ENCODE data around the gene FIGN. TPM values are rescaled to one million over a fixed set of nuclear protein-coding genes. Genes with fewer than 3 reads are reported as not detected.

FIGN gene
- total RNA-seq, 2 experiments from 2014 or later = not detected

- Mint-ChIP-seq H3K27ac (no peak overlapping the region), H3K4me3 (no peak overlapping the region), H3K36me3 (no peaks in the 10 kb centered on the region), H3K9me3 (ENCODE audit: low read depth) (peaks cover 3% of the 10 kb centered on the region), H3K27me3 (no peaks in the 10 kb centered on the region), H3K4me1 (no peaks in the 10 kb centered on the region)
- no peak for DNase-seq
- no peak for ATAC-seq
- CTCF ChIA-PET = no interaction called here
Measured at GRCh38 chr2:163686289-163686688, 49.5 kb downstream of the FIGN start.

- CTCF ChIA-PET = no interaction called here
- Mint-ChIP-seq H3K4me3 (no peak overlapping the region), H3K27ac (no peak overlapping the region), H3K27me3 (no peaks in the 10 kb centered on the region), H3K9me3 (ENCODE audit: low read depth) (peaks cover 3% of the 10 kb centered on the region), H3K4me1 (no peaks in the 10 kb centered on the region), H3K36me3 (no peaks in the 10 kb centered on the region)
- ATAC-seq (no peak), DNase-seq (no peak)
Measured at GRCh38 chr2:163682695-163683094, 53.1 kb downstream of the FIGN start.

- H3K27ac Mint-ChIP-seq = no peak overlapping the region
- H3K36me3 Mint-ChIP-seq = no peaks in the 10 kb centered on the region
- no peak for ATAC-seq
- no peak overlapping the region for H3K4me3 Mint-ChIP-seq
- no peak for DNase-seq
- CTCF ChIA-PET = no interaction called here
- no peaks in the 10 kb centered on the region for H3K4me1 Mint-ChIP-seq
- no peaks in the 10 kb centered on the region for H3K27me3 Mint-ChIP-seq
- H3K9me3 Mint-ChIP-seq (ENCODE audit: low read depth) = peaks cover 3% of the 10 kb centered on the region
Measured at GRCh38 chr2:163681745-163682144, 54.1 kb downstream of the FIGN start.

- Mint-ChIP-seq H3K4me1 (no peaks in the 10 kb centered on the region), H3K9me3 (ENCODE audit: low read depth) (no peaks in the 10 kb centered on the region), H3K36me3 (no peaks in the 10 kb centered on the region), H3K27me3 (no peaks in the 10 kb centered on the region), H3K27ac (no peak overlapping the region), H3K4me3 (no peak overlapping the region)
- DNase-seq (no peak), ATAC-seq (no peak)
- CTCF ChIA-PET = no interaction called here
Measured at GRCh38 chr2:163675388-163675787, 60.4 kb downstream of the FIGN start.

GRCh38 chr2:163673522-163673921, 62.3 kb downstream of the FIGN start:
- no peaks in the 10 kb centered on the region for H3K36me3 Mint-ChIP-seq
- ATAC-seq (no peak), DNase-seq (no peak)
- no peaks in the 10 kb centered on the region for H3K4me1 Mint-ChIP-seq
- H3K27ac Mint-ChIP-seq = no peak overlapping the region
- CTCF ChIA-PET = interaction anchor here (0.8 kb wide), 1 partner anchor 15 kb away, joined by 3 read pairs; no protein-coding TSS in a partner anchor
- no peaks in the 10 kb centered on the region for H3K27me3 Mint-ChIP-seq
- no peak overlapping the region for H3K4me3 Mint-ChIP-seq
- H3K9me3 Mint-ChIP-seq (ENCODE audit: low read depth) = no peaks in the 10 kb centered on the region

GRCh38 chr2:163670929-163671328, 64.9 kb downstream of the FIGN start:
- Mint-ChIP-seq H3K27ac (no peak overlapping the region), H3K4me3 (no peak overlapping the region), H3K27me3 (no peaks in the 10 kb centered on the region), H3K9me3 (ENCODE audit: low read depth) (peaks cover 3% of the 10 kb centered on the region), H3K4me1 (no peaks in the 10 kb centered on the region), H3K36me3 (no peaks in the 10 kb centered on the region)
- no peak for DNase-seq
- CTCF ChIA-PET = no interaction called here
- ATAC-seq = no peak

GRCh38 chr2:163669506-163669905, 66.3 kb downstream of the FIGN start:
- ATAC-seq (no peak), DNase-seq (no peak)
- H3K27me3 Mint-ChIP-seq = no peaks in the 10 kb centered on the region
- no peaks in the 10 kb centered on the region for H3K36me3 Mint-ChIP-seq
- H3K27ac Mint-ChIP-seq = no peak overlapping the region
- CTCF ChIA-PET = no interaction called here
- H3K4me1 Mint-ChIP-seq = no peaks in the 10 kb centered on the region
- peaks cover 3% of the 10 kb centered on the region for H3K9me3 Mint-ChIP-seq (ENCODE audit: low read depth)
- no peak overlapping the region for H3K4me3 Mint-ChIP-seq

- no peaks in the 10 kb centered on the region for H3K4me1 Mint-ChIP-seq
- DNase-seq (no peak), ATAC-seq (no peak)
- no peaks in the 10 kb centered on the region for H3K27me3 Mint-ChIP-seq
- no peak overlapping the region for H3K4me3 Mint-ChIP-seq
- no peak overlapping the region for H3K27ac Mint-ChIP-seq
- H3K9me3 Mint-ChIP-seq (ENCODE audit: low read depth) = peaks cover 5% of the 10 kb centered on the region
- no peaks in the 10 kb centered on the region for H3K36me3 Mint-ChIP-seq
- CTCF ChIA-PET = no interaction called here
Measured at GRCh38 chr2:163667064-163667887, 68.5 kb downstream of the FIGN start.

- ATAC-seq (no peak), DNase-seq (no peak)
- CTCF ChIA-PET = no interaction called here
- Mint-ChIP-seq H3K4me1 (no peaks in the 10 kb centered on the region), H3K27ac (no peak overlapping the region), H3K9me3 (ENCODE audit: low read depth) (peaks cover 8% of the 10 kb centered on the region), H3K4me3 (no peak overlapping the region), H3K27me3 (no peaks in the 10 kb centered on the region), H3K36me3 (no peaks in the 10 kb centered on the region)
Measured at GRCh38 chr2:163665817-163666216, 70.0 kb downstream of the FIGN start.

- DNase-seq (no peak), ATAC-seq (no peak)
- Mint-ChIP-seq H3K9me3 (ENCODE audit: low read depth) (peaks cover 8% of the 10 kb centered on the region), H3K4me3 (no peak overlapping the region), H3K27me3 (no peaks in the 10 kb centered on the region), H3K36me3 (no peaks in the 10 kb centered on the region), H3K4me1 (no peaks in the 10 kb centered on the region), H3K27ac (no peak overlapping the region)
- CTCF ChIA-PET = no interaction called here
Measured at GRCh38 chr2:163665051-163665450, 70.8 kb downstream of the FIGN start.

- H3K9me3 Mint-ChIP-seq (ENCODE audit: low read depth) = peaks cover 8% of the 10 kb centered on the region
- H3K27ac Mint-ChIP-seq = no peak overlapping the region
- no peaks in the 10 kb centered on the region for H3K4me1 Mint-ChIP-seq
- ATAC-seq = no peak
- H3K36me3 Mint-ChIP-seq = no peaks in the 10 kb centered on the region
- H3K4me3 Mint-ChIP-seq = no peak overlapping the region
- no peak for DNase-seq
- H3K27me3 Mint-ChIP-seq = no peaks in the 10 kb centered on the region
- CTCF ChIA-PET = no interaction called here
Measured at GRCh38 chr2:163664610-163665009, 71.2 kb downstream of the FIGN start.

- Mint-ChIP-seq H3K27me3 (no peaks in the 10 kb centered on the region), H3K27ac (no peak overlapping the region), H3K9me3 (ENCODE audit: low read depth) (peaks cover 8% of the 10 kb centered on the region), H3K4me3 (no peak overlapping the region), H3K36me3 (no peaks in the 10 kb centered on the region), H3K4me1 (no peaks in the 10 kb centered on the region)
- ATAC-seq = no peak
- no peak for DNase-seq
- CTCF ChIA-PET = no interaction called here
Measured at GRCh38 chr2:163662141-163662780, 73.5 kb downstream of the FIGN start.

- DNase-seq (no peak), ATAC-seq (no peak)
- Mint-ChIP-seq H3K27me3 (no peaks in the 10 kb centered on the region), H3K27ac (no peak overlapping the region), H3K36me3 (no peaks in the 10 kb centered on the region), H3K4me3 (no peak overlapping the region), H3K9me3 (ENCODE audit: low read depth) (peaks cover 9% of the 10 kb centered on the region), H3K4me1 (no peaks in the 10 kb centered on the region)
- CTCF ChIA-PET = no interaction called here
Measured at GRCh38 chr2:163659224-163659623, 76.6 kb downstream of the FIGN start.

GRCh38 chr2:163658556-163658955, 77.3 kb downstream of the FIGN start:
- CTCF ChIA-PET = no interaction called here
- no peaks in the 10 kb centered on the region for H3K36me3 Mint-ChIP-seq
- ATAC-seq = no peak

More at GRCh38 chr2:163658556-163658955, 77.3 kb downstream of the FIGN start:
- Mint-ChIP-seq H3K27me3 (no peaks in the 10 kb centered on the region), H3K4me1 (no peaks in the 10 kb centered on the region), H3K4me3 (no peak overlapping the region), H3K27ac (no peak overlapping the region), H3K9me3 (ENCODE audit: low read depth) (peaks cover 7% of the 10 kb centered on the region)
- no peak for DNase-seq
